Right ventricle myocardium superior (tissue), 1 donor: ENCODE data around the gene GALC. TPM values are rescaled to one million over a fixed set of nuclear protein-coding genes. Genes with fewer than 3 reads are reported as not detected.

Experiments
- ATAC-seq: fragments of 200-7000 bp; cut with Tn5 transposase; one replicate; pipeline ENCODE4 v1.9.1; 2020; ENCODE audit warnings: mild to moderate bottlenecking; ENCODE audit not compliant: poor library complexity
- DNase-seq: peaks from one replicate; pipeline ENCODE4 v3.0.0-alpha.2; 2020
- intact Hi-C: fragments of 100-400 bp; cut with DNase I; formaldehyde crosslinking; loops from one replicate; pipeline ENCODE4 v1.11.2; 2022
- total RNA-seq: library from RNA; stranded (reverse); fragmentation: NEBNext Ultra II Directional; extraction: Animal tissue kit (Norgen Biotek cat#: 25700); gene quantifications from one replicate; pipeline ENCODE4 v1.2.1, GENCODE V29; 2021
- donor health status: DM: no; HTN: yes; CAD: no; lungs with severe emphysema.

The GALC gene
- total RNA-seq, 1 donor from 2014 or later = 12.0 TPM

- no peak for DNase-seq
- peak; percentile 95 for ATAC-seq
- intact Hi-C loops = no loop called here
Observed at GRCh38 chr14:87979689-87980088, 13.3 kb downstream of the GALC start.

GRCh38 chr14:87975636-87976035, 17.3 kb downstream of the GALC start:
- intact Hi-C loops = no loop called here
- ATAC-seq (no peak), DNase-seq (no peak)

- intact Hi-C loops = no loop called here
- DNase-seq = no peak
- ATAC-seq = no peak
Observed at GRCh38 chr14:87971010-87971409, 22.0 kb downstream of the GALC start.

DNA sequence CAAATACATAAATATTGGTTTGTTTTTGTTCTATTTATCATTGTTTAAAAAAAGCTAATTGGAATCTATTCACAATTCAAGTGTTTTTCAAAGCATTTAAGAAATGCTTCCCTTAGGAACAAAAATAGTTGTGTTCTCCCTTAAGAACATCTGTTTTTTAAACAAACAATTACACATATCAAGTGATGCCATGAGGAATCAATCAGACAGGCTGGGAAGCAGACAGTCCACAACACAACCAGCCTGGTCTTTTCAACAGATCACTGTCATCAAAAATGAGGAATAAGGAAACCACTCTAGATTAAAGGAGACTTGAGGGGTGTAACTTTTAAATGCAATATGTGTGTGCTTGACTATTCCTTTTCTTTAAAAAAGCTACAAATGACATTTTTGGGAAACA, 25.5 kb downstream of the GALC start:
- no peak for DNase-seq
- intact Hi-C loops = no loop called here

GRCh38 chr14:87966816-87967215, 26.2 kb downstream of the GALC start:
- intact Hi-C loops = no loop called here
- DNase-seq (no peak), ATAC-seq (no peak)

More for the DNA sequence above, 25.5 kb downstream of the GALC start:
- no peak for ATAC-seq

DNA sequence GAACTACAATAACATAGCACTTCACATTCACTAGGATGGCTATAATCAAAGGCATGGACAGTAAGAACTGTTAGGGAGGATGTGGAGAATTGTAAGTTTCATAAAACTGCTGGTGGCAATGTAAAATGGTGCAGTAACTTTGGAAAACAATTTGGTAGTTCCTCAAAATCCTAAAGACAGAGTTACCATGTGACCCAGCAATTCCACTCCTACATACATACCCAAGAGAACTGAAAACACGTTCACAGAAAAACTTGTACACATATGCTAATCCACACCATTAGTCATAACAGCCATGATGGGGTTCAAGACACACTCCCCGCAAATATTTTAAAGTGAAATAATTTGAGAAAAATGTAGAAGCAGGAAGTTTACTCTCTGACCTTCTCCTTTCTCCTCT, 31.7 kb downstream of the GALC start:
- intact Hi-C loops = no loop called here
- DNase-seq (no peak), ATAC-seq (no peak)

GRCh38 chr14:87960013-87960787, 32.8 kb downstream of the GALC start:
- intact Hi-C loops = no loop called here
- ATAC-seq (no peak), DNase-seq (no peak)

- DNase-seq (no peak), ATAC-seq (no peak)
- intact Hi-C loops = no loop called here
Observed at GRCh38 chr14:87955501-87955900, 37.5 kb downstream of the GALC start.

DNA sequence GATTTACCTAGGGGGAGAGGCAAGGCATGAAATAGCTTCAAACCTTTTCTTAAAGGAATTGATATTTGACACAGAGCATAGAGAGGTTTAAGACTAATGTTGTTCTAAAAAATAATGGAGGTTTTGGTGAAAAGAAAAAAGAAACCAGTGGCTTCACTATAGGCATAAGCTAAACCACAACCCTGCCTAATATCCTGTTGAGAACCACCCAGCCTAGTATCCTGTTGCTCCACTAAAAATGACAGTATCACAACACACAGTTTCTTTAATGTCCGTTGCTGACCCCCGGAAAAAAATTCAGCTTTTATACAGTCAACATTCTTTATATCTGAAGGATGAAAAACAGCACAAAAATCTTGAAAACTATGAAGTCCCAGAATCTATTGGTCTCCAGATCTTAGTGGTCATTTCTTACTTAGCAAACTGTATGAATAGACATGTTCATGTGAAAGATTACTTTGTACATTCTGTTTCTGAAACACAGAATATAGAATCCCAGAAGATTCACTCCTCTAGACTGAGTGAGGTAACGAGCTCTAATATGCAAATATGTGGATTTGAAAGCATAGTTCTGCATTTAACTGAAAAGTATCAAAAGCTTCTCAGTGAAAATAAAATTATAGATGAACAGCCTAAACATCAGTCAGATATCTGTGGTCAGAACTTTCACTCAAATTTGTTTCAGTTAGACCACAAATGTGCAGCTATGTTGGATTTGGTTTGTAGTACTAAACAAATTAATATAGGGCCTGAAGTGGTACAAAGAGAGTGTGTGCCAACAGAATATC, 40.5 kb downstream of the GALC start:
- intact Hi-C loops = no loop called here
- DNase-seq = no peak
- no peak for ATAC-seq

- intact Hi-C loops = loop anchor here (5.0 kb wide), 1 partner anchor 222 kb away; no protein-coding TSS in a partner anchor
- DNase-seq = no peak
- peak; percentile 43 for ATAC-seq
Observed at GRCh38 chr14:87944987-87945604, 47.9 kb downstream of the GALC start.

GRCh38 chr14:87940894-87941293, 52.1 kb downstream of the GALC start:
- ATAC-seq = no peak
- DNase-seq = no peak
- intact Hi-C loops = loop anchor here (5.0 kb wide), 1 partner anchor 226 kb away; no protein-coding TSS in a partner anchor

GRCh38 chr14:87940382-87940781, 52.6 kb downstream of the GALC start:
- intact Hi-C loops = loop anchor here (5.0 kb wide), 1 partner anchor 227 kb away; no protein-coding TSS in a partner anchor
- DNase-seq (no peak), ATAC-seq (no peak)

GRCh38 chr14:87935886-87936285, 57.1 kb downstream of the GALC start:
- intact Hi-C loops = no loop called here
- DNase-seq (no peak), ATAC-seq (no peak)

DNA sequence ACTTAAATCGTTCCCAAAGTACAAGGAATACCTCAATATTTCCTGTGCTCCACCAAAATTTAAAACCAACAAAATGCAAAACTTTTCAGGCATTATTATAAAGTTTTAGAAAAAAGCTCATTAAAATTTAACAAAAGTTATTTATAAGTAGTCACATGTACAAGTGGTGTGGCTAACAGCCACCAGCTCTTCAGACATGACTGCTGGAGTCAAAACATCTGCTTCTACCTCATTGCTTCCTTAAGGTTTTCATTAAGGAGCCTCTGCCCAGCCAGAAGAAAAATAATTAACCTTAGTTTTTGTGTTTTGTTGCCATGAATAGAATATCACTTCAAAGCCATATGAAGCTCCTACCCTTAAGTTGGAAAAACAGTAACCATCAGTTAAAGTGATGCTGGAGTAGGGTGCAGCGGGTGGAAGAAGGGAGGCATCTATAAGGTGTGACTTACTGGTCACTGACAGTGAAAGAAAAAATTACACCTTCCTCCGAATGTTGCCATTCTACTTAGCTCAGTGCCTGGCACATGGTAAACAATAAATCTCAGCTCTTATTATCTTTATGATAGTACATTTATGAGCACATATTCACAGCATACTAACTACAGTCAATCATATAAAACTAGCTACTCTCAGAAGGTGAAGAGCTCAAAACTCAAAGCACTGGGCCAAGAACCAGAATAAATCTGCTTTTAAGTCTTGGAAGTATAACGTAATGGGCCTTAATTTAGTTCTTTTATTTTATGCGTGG, 57.7 kb downstream of the GALC start:
- intact Hi-C loops = no loop called here
- DNase-seq (no peak), ATAC-seq (no peak)

- intact Hi-C loops = no loop called here
- DNase-seq (no peak), ATAC-seq (no peak)
Observed at GRCh38 chr14:87934185-87934584, 58.8 kb downstream of the GALC start.

DNA sequence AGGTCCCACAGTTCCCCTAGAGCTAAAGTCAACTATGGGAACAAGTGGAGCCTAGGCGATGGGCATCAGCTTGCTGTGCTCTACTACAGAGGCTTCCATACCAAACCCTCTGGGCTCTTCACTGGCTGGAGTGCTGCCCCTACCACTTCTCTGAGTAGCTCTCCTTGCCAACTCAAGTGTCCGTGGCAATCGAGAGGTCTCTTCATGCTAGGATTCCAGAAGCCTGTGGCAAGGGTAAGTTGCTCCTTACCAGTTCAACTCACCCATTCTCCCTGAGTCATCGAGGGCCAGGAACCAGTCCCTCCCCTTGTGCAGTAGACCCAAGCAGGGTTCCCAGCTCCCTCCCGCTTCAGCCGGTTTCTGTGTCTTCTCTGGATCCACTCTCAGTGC, 76.1 kb downstream of the GALC start:
- no peak for ATAC-seq
- intact Hi-C loops = no loop called here

GRCh38 chr14:87916103-87916885, 76.7 kb downstream of the GALC start:
- intact Hi-C loops = no loop called here
- no peak for DNase-seq
- ATAC-seq = no peak

More for the DNA sequence above, 76.1 kb downstream of the GALC start:
- no peak for DNase-seq

- ATAC-seq (no peak), DNase-seq (no peak)
- intact Hi-C loops = no loop called here
Observed at GRCh38 chr14:87908550-87908949, 84.4 kb downstream of the GALC start.
